HT1080 (cell line): ENCODE data around the gene BHLHA15. TPM values are rescaled to one million over a fixed set of nuclear protein-coding genes. Genes with fewer than 3 reads are reported as not detected.

ENCODE experiments used
- DNase-seq: peaks from one replicate; pipeline ENCODE4 v3.0.0-alpha.2; 2015; ENCODE audit warnings: low read depth
- polyA plus RNA-seq, 2 experiments: library from polyadenylated mRNA; depleted of rRNA; stranded (reverse); fragments of >200 nt; gene quantifications; 2 replicates each; pipeline ENCODE4 v1.2.3, GENCODE V29; 2015
- total RNA-seq: library from RNA; depleted of rRNA; stranded (reverse); fragments of >200 nt; shearing (Covaris generic); gene quantifications from 2 replicates; pipeline ENCODE4 v1.2.3, GENCODE V29; 2014; rRNA removed

Gene BHLHA15
- total RNA-seq: not detected in 2 replicates
- polyA plus RNA-seq (2015; cell fraction: cytosol; rRNA removed): not detected in 2 replicates
- polyA plus RNA-seq (2015; cell fraction: nucleus; rRNA removed): not detected in 2 replicates

GRCh38 chr7:98211221-98211675 lies at the start of gene BHLHA15:
Gene BHLHA15 (plus strand): TSS chr7:98211439. CDS start chr7:98212310, 871 bp downstream.
- DNase-seq: no peak

GRCh38 chr7:98162758-98163157 lies 48.5 kb upstream of the BHLHA15 start:
- DNase-seq: no peak

GRCh38 chr7:98163269-98163668 lies 48.0 kb upstream of the BHLHA15 start:
- no peak for DNase-seq

DNA sequence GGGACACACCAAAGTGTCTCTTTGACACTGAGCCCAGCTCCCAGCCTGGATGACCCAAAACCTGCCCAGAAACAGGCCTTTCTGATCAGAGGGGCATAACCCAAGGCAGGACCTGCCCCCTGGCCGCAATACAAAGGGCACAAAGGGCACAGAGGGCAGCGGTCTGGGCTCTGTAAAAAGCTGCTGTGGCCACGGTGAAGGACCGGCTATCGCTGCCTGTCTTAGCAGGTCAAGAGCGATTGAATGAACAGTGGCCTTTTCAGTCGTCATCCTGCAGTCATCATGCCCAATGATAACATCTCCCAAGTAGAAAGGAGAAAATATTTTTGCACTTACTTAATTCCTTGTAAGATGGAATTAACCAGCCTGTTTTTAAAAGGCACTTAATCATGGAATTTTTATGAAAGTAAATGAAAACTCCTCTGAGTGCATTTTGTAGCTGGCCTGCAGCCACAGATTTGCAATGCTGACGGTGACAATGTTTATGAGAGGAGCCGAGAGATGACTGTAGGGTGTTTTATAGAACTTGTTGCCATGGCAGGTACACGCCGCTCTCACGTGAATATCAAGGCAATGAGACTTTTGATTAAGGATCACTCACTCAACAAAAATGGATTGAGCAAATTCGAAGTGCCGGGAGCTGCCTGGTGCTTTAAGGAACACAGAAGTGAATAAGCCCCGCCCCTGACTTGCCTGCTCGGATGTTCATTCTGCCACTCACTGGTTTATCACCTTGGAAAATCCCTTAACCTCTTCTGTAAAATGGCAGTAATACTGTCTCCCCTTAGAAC lies 47.3 kb upstream of the BHLHA15 start:
- DNase-seq: no peak

DNA sequence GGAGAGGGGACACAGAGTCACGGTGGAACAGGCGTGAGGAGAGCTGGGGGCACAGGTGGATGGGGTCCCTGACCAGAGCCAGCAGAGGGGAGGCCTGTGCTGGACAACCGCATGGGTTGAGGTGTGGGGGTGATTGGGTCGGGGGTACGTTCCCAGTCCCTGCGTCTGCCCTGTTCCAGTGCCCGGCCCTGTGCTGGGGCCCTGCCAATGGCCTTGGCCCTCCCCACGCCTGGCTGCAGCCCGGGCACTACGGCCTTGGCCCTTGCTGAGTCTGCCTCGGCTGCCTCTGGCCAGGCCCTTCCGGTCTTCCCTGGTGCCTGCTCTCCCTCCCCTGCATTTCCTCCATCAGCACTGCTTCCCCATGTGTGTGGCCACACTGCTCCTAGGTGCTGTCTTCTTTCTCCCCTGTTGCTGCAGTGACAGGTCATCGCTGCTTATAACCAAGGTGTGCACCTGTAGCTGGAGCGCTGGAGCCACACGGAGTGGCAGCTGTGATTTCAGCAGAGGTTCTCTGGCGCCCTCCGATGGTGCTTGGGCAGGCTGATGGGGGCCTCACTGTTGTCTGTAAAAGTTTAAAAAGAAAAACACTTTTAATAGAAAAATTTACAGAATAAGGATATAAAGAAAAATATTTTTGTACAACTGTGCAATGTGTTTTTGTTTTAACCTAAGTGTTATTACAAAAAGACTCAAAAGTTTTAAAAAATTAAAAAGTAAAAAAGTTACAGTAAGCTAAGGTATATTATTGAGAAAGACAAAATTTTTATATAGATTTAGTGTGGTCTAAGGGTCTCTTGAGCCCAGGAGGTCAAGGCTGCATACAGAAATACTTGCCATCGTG lies 45.2 kb upstream of the BHLHA15 start:
- no peak for DNase-seq

GRCh38 chr7:98166668-98166970 lies 44.6 kb upstream of the BHLHA15 start:
- no peak for DNase-seq

DNA sequence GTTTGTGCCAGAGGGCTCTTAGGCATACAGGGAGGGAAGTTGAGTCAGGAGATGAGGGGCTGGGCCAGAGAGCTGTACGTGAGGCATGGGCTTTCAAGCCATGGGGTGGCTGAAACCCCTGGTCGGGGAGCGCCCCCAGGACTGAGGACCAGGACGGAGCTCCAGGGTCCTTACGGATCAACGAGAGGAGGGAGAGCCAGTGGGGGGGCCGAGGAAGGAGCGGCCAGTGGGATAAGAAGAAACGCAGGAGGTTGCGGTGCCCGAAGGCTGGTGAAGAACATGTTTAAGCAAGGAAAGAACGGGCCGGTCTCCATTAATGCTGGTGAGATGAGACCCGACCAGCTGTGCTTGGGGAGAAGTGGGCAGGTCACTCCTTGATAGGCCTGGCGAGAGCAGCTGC lies 43.6 kb upstream of the BHLHA15 start:
- DNase-seq: no peak

DNA sequence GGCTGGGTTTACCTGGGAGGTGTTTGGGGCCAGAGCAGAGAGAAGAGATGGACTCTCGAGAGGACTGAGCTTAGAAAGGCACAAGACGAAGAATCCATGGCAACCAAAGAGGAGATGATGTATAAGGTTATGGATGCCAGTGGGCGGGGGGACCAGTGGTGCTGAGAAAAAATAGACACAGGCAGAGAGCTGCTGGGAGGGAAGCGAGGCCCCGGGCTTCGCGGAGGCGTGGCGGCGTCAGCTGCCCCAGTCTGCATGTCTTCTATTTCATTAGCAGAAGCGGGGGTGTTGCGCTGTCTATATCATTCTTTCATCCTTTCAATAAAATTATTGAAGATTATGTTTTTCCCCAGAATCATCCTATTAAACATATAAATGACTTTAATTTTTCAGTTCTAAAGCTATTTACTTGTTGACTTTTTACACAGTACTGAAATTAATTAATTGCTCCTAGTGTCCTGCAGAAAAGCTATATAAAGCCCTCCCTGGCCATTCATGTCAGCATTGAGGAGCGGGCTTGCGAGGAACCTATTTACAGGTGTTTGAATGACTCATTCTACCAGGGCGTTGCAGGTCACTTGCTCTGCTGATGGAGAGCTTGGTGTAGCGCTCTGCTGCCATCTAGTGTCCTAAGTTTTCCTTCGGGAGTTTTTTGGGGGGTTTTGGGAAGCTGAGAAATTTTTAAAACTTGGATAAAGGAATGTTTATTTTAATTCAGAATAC lies 42.9 kb upstream of the BHLHA15 start:
- DNase-seq: peak; percentile 51

DNA sequence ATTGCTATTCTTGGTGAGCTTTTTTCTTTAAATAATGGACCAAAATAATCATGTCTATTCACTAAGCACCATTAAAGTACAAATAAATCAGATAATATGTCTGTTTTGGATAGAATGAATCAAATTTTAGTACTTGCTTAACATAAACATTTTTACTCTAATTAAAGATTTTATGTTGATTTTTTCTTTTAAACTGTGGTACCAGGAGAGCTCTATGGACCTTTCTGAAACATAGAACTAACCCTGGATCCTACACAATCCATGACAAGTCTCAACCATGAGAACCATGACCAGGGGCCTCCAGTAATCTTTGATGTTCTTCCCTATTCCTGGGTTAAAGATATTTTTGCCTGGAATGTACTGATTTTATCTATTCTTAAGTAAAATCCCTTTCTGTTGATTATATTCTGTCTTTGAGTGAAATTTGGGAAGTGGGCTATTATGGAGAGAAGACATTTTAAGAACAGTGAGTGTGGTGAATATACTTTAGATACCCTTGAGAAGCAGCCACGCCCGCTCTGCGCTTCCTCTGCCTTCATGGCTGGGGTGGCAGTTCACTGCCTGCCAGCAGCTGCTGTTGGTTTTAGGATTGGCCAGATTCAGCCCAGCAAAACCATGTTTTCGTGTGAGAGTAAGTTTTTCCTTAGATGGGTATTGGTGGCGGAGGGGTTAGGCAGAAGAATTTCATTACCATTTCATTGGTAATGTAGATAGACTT lies 42.2 kb upstream of the BHLHA15 start:
- no peak for DNase-seq

DNA sequence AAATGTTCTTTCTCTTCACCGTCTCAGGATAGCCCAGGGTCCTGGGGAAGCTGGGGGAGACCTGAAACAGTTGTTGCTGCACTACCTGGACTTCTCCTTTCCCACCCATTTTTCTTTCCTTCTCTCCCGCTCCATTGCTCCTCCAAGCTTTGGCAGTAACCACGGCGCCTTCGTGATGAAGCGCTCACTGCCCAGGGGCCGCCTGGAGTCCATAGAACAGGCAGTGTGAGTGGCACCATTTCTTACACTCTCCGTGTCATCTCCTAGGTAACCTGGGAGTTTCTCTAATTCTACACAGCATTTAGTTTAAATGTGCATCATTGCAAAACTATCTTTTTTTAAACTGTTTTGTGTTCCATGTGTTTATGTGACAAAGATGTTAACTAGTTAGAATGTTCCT lies 40.3 kb upstream of the BHLHA15 start:
- no peak for DNase-seq

DNA sequence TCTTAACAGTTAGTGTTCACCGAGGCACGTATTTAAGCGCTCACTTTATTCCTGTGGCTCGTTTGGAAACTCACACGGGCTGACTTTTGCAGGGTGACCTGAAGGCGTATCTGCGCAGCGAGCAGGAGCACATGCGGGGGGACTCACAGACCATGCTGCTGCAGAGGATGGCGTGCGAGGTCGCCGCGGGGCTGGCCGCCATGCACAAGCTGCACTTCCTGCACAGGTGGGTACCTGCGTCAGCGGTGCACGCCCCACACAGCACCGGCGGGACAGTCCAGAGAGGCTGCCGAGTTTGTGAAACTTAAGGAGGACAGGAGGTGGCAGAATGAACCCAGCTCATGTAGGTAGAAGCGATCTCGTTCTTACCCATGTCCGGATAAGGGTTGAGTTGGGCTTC lies 39.8 kb upstream of the BHLHA15 start:
- DNase-seq: no peak

GRCh38 chr7:98174334-98175259 lies 36.6 kb upstream of the BHLHA15 start:
- no peak for DNase-seq

- no peak for DNase-seq
These were observed 35.8 kb upstream of the BHLHA15 start for GRCh38 chr7:98175260-98175940.

GRCh38 chr7:98177553-98177952 lies 33.7 kb upstream of the BHLHA15 start:
- no peak for DNase-seq

- DNase-seq: no peak
These were observed 32.9 kb upstream of the BHLHA15 start for GRCh38 chr7:98178321-98178720.

- DNase-seq: peak; percentile 23
These were observed 32.3 kb upstream of the BHLHA15 start for GRCh38 chr7:98178762-98179490.

GRCh38 chr7:98180751-98181150 lies 30.5 kb upstream of the BHLHA15 start:
- DNase-seq: no peak

- DNase-seq: no peak
These were observed 26.1 kb upstream of the BHLHA15 start for GRCh38 chr7:98185101-98185500.
